H1 (cell line): Measurements from ENCODE around the gene YWHAG. TPM values are rescaled to one million over a fixed set of nuclear protein-coding genes. Genes with fewer than 3 reads are reported as not detected.
A peak's percentile ranks its signal among the peaks of the same experiment; 100 is the strongest.

ENCODE experiments used
- CTCF ChIA-PET: fragments of 300-600 bp; sonication (Branson Sonifier 250); formaldehyde crosslinking; loops from one replicate; lab custom pipeline; 2021; ENCODE audit not compliant: partially characterized antibody; lab: Charles Lee
- POLR2A ChIA-PET: fragments of 300-600 bp; sonication (Branson Sonifier 250); formaldehyde crosslinking; loops from one replicate; lab custom pipeline; 2021; ENCODE audit warnings: inconsistent platforms; ENCODE audit not compliant: partially characterized antibody; lab: Charles Lee
- DNase-seq, 2 experiments: peaks; one replicate each; pipeline versions ENCODE4 v3.0.0 to v3.0.0-alpha.2; 2010 to 2022; ENCODE audit warnings: low spot score in 2 of 2, low read depth in 1 of 2, mixed read lengths in 1 of 2
- FAIRE-seq: peaks from 2 replicates; lab custom pipeline; 2011; peaks lifted over from hg19 to GRCh38; lab: Jason Lieb, UNC
- H2AFZ ChIP-seq: 2 replicates; pipeline ENCODE4 v1.8.1; 2012; ENCODE audit warnings: low read length, inconsistent platforms
- H2AK5ac ChIP-seq: 2 replicates; pipeline ENCODE4 v1.6.1; 2013; ENCODE audit warnings: low read depth, low read length
- H2BK120ac ChIP-seq: replicated peaks from 2 replicates; pipeline ENCODE3; 2013; ENCODE audit warnings: low read depth, low read length, inconsistent platforms
- H2BK12ac ChIP-seq: 2 replicates; pipeline ENCODE4 v1.6.1; 2013; ENCODE audit warnings: low read depth, low read length
- H2BK15ac ChIP-seq: 2 replicates; pipeline ENCODE4 v1.6.1; 2013; ENCODE audit warnings: low read length
- H2BK20ac ChIP-seq: 2 replicates; pipeline ENCODE4 v1.6.1; 2013; ENCODE audit warnings: low read length
- H2BK5ac ChIP-seq: 2 replicates; pipeline ENCODE4 v1.6.1; 2013; ENCODE audit warnings: low read depth, low read length
- H3K14ac ChIP-seq: 2 replicates; pipeline ENCODE4 v1.6.1; 2013; ENCODE audit warnings: inconsistent platforms; ENCODE audit not compliant: insufficient read length
- H3K18ac ChIP-seq: 2 replicates; pipeline ENCODE4 v1.6.1; 2013; ENCODE audit warnings: low read length; ENCODE audit errors: extremely low read depth
- H3K23ac ChIP-seq: 2 replicates; pipeline ENCODE4 v1.6.1; 2013; ENCODE audit warnings: inconsistent platforms; ENCODE audit not compliant: insufficient read length
- H3K23me2 ChIP-seq: 2 replicates; pipeline ENCODE4 v1.6.1; 2013; ENCODE audit warnings: low read depth, low read length
- H3K27ac ChIP-seq: 2 replicates; pipeline ENCODE4 v1.6.1; 2011; ENCODE audit warnings: low read depth, low read length, inconsistent platforms
- H3K27me3 ChIP-seq, 4 experiments: replicated peaks in 1 of 4; 1 replicate in 1 of 4; 2 replicates in 3 of 4; pipeline versions ENCODE4 v1.6.1 to v1.8.1; 2011 to 2013; ENCODE audit warnings: low read length in 3 of 4, mild to moderate bottlenecking in 3 of 4, inconsistent platforms in 2 of 4, mixed read lengths in 2 of 4, moderate library complexity in 1 of 4; ENCODE audit not compliant: control insufficient read depth in 3 of 4, insufficient read depth in 3 of 4; ENCODE audit errors: extremely low read depth in 1 of 4
- H3K36me3 ChIP-seq, 4 experiments: 2 replicates each; pipeline versions ENCODE4 v1.6.1 to v1.8.1; 2011 to 2013; ENCODE audit warnings: mild to moderate bottlenecking in 4 of 4, low read length in 3 of 4, moderate library complexity in 2 of 4, control low read depth in 1 of 4, inconsistent platforms in 1 of 4; ENCODE audit not compliant: insufficient read depth in 4 of 4, control insufficient read depth in 2 of 4
- H3K4ac ChIP-seq: replicated peaks from 2 replicates; pipeline ENCODE3; 2013; ENCODE audit warnings: low read length, low read depth, mixed read lengths, inconsistent platforms; ENCODE audit not compliant: insufficient read length
- H3K4me1 ChIP-seq, 4 experiments: replicated peaks in 1 of 4; 1 replicate in 1 of 4; 2 replicates in 3 of 4; pipeline versions ENCODE4 v1.6.1 to v1.8.1; 2011 to 2013; ENCODE audit warnings: low read length in 3 of 4, inconsistent platforms in 2 of 4, mixed read lengths in 1 of 4; ENCODE audit not compliant: insufficient read depth in 4 of 4, control insufficient read depth in 3 of 4
- H3K4me2 ChIP-seq, 2 experiments: 2 replicates each; pipeline versions ENCODE4 v1.6.1 to v1.8.1; 2011 to 2013; ENCODE audit warnings: low read depth in 2 of 2, low read length in 2 of 2, control low read depth in 1 of 2, inconsistent platforms in 1 of 2, mild to moderate bottlenecking in 1 of 2; ENCODE audit not compliant: insufficient read depth in 1 of 2
- H3K4me3 ChIP-seq, 4 experiments: fragments of 200-600, 300-600 bp in 1 of 4; sonication (generic), shearing (Covaris generic), sonication (Bioruptor Twin) in 1 of 4; 2 replicates each; pipeline versions ENCODE4 v1.5.1 to v1.8.1; 2011 to 2016; ENCODE audit warnings: low read length in 4 of 4, low read depth in 3 of 4, control low read depth in 2 of 4, inconsistent platforms in 2 of 4, mild to moderate bottlenecking in 2 of 4, mixed read lengths in 1 of 4, moderate library complexity in 1 of 4; ENCODE audit not compliant: insufficient read depth in 2 of 4; ENCODE audit errors: extremely low read depth in 1 of 4
- H3K56ac ChIP-seq: replicated peaks from 2 replicates; pipeline ENCODE3; 2013; ENCODE audit warnings: low read depth, mild to moderate bottlenecking, mixed read lengths, low read length, inconsistent platforms; ENCODE audit not compliant: insufficient read length
- H3K79me1 ChIP-seq: 2 replicates; pipeline ENCODE4 v1.6.1; 2013; ENCODE audit warnings: low read depth, low read length, control low read depth
- H3K79me2 ChIP-seq, 2 experiments: 2 replicates each; pipeline versions ENCODE4 v1.6.1 to v1.8.1; 2012 to 2013; ENCODE audit warnings: low read length in 2 of 2, mild to moderate bottlenecking in 2 of 2, inconsistent platforms in 1 of 2; ENCODE audit not compliant: insufficient read depth in 2 of 2, control insufficient read depth in 1 of 2
- H3K9ac ChIP-seq, 4 experiments: replicated peaks in 1 of 4; 1 replicate in 1 of 4; 2 replicates in 3 of 4; pipeline versions ENCODE4 v1.6.1 to v1.8.1; 2011 to 2013; ENCODE audit warnings: low read depth in 3 of 4, low read length in 3 of 4, control low read depth in 2 of 4, mild to moderate bottlenecking in 2 of 4, moderate library complexity in 2 of 4, inconsistent platforms in 1 of 4; ENCODE audit errors: extremely low read depth in 1 of 4
- H3K9me3 ChIP-seq, 2 experiments: 2 replicates each; pipeline versions ENCODE4 v1.6.1 to v1.8.1; 2012 to 2013; ENCODE audit warnings: mild to moderate bottlenecking in 2 of 2, moderate library complexity in 2 of 2, control low read depth in 1 of 2, inconsistent platforms in 1 of 2, low read depth in 1 of 2, low read length in 1 of 2, mixed read lengths in 1 of 2; ENCODE audit not compliant: insufficient read depth in 2 of 2
- H4K20me1 ChIP-seq, 2 experiments: replicated peaks in 1 of 2; 2 replicates each; pipeline versions ENCODE3 to v1.8.1; 2011 to 2013; ENCODE audit warnings: inconsistent platforms in 2 of 2, low read length in 2 of 2, mild to moderate bottlenecking in 1 of 2; ENCODE audit not compliant: insufficient read depth in 2 of 2, control insufficient read depth in 1 of 2
- H4K5ac ChIP-seq: 2 replicates; pipeline ENCODE4 v1.6.1; 2013; ENCODE audit warnings: low read length, low read depth, mixed read lengths, inconsistent platforms; ENCODE audit not compliant: insufficient read length
- H4K8ac ChIP-seq: 2 replicates; pipeline ENCODE4 v1.8.0; 2013; ENCODE audit warnings: mild to moderate bottlenecking, moderate library complexity, low read length, inconsistent platforms; ENCODE audit not compliant: insufficient read depth; ENCODE audit errors: extremely low read depth
- H4K91ac ChIP-seq: replicated peaks from 2 replicates; pipeline ENCODE3; 2013; ENCODE audit warnings: low read length, mixed read lengths, inconsistent platforms; ENCODE audit not compliant: insufficient read length
- ASH2L ChIP-seq: fragments of 200-600, 300-600 bp; sonication (generic); IDR thresholded peaks from one replicate; pipeline ENCODE4 v1.7.1; 2017; ENCODE audit warnings: low read length
- CTBP2 ChIP-seq: IDR thresholded peaks from 2 replicates; pipeline ENCODE4 v1.7.0; 2011; ENCODE audit warnings: borderline replicate concordance, mild to moderate bottlenecking, moderate library complexity, mixed read lengths, low read length; ENCODE audit not compliant: insufficient read depth, insufficient read length
- EZH2 ChIP-seq: fragments of 200-600 bp; sonication (generic); IDR thresholded peaks from 2 replicates; pipeline ENCODE4 v1.7.1; 2012; ENCODE audit warnings: low read depth, mild to moderate bottlenecking, moderate library complexity, low read length, inconsistent platforms; ENCODE audit not compliant: severe bottlenecking
- GABPA ChIP-seq: IDR thresholded peaks from 2 replicates; pipeline ENCODE4 v1.6.1; 2011; ENCODE audit warnings: mild to moderate bottlenecking, low read length, moderate library complexity, borderline replicate concordance; ENCODE audit not compliant: insufficient read depth
- GTF2F1 ChIP-seq: IDR thresholded peaks from 2 replicates; pipeline ENCODE4 v1.6.1; 2012; ENCODE audit warnings: low read depth, low read length, improper control_type of control experiment, borderline replicate concordance
- JUND ChIP-seq: IDR thresholded peaks from 2 replicates; pipeline ENCODE4 v1.6.1; 2011; ENCODE audit warnings: mild to moderate bottlenecking, improper control_type of control experiment, low read length
- KDM1A ChIP-seq: fragments of 200-600, 300-600 bp; sonication (generic); IDR thresholded peaks from 2 replicates; pipeline ENCODE4 v1.7.1; 2016; ENCODE audit warnings: mild to moderate bottlenecking, low read length, borderline replicate concordance
- MAFK ChIP-seq: IDR thresholded peaks from 2 replicates; pipeline ENCODE4 v1.6.1; 2012; ENCODE audit warnings: low read depth, mild to moderate bottlenecking, improper control_type of control experiment, low read length
- RAD21 ChIP-seq, 2 experiments: IDR thresholded peaks in 1 of 2; conservative IDR thresholded peaks in 1 of 2; 2 replicates each; pipeline ENCODE4 v1.6.1; 2011; ENCODE audit warnings: low read depth in 2 of 2, low read length in 2 of 2, improper control_type of control experiment in 1 of 2, inconsistent platforms in 1 of 2, mild to moderate bottlenecking in 1 of 2, moderate library complexity in 1 of 2
- SAP30 ChIP-seq: fragments of 300-600 bp; sonication (generic); IDR thresholded peaks from 2 replicates; pipeline ENCODE4 v1.7.1; 2012; ENCODE audit warnings: low read length, moderate library complexity, mild to moderate bottlenecking, inconsistent platforms; ENCODE audit not compliant: insufficient read depth, insufficient replicate concordance
- YY1 ChIP-seq: IDR thresholded peaks from 2 replicates; pipeline ENCODE4 v1.6.1; 2011; ENCODE audit warnings: low read depth, mild to moderate bottlenecking, low read length
- WGBS, 2 experiments: shearing (Covaris generic) in 1 of 2; methylation state at CpG; one replicate each; pipeline versions ENCODE4 v1.1.6 to v1.1.7; 2013 to 2015; ENCODE audit warnings: low lambda C conversion rate in 2 of 2, mixed read lengths in 2 of 2, inconsistent platforms in 1 of 2, low coverage in 1 of 2, missing lambda C conversion rate in 1 of 2; ENCODE audit not compliant: insufficient replicate concordance in 2 of 2, insufficient coverage in 1 of 2, insufficient read length in 1 of 2; ENCODE audit errors: extremely low coverage in 1 of 2, missing lambda C conversion rate in 1 of 2; 5-methylcytosine and 5-hydroxymethylcytosine counted together
- polyA plus RNA-seq, 7 experiments: library from polyadenylated mRNA; depleted of rRNA in 3 of 7; stranded (reverse) in 5 of 7; unstranded in 2 of 7; fragments of >200 nt in 5 of 7; fragments of 200-250 nt in 2 of 7; gene quantifications; 1 replicate in 5 of 7; 2 replicates in 1 of 7; 4 replicates in 1 of 7; pipeline versions ENCODE4 v1.2.1 to v1.2.3, GENCODE V29; 2011 to 2013; ENCODE audit warnings: missing spikeins in 2 of 7, mixed read lengths in 2 of 7
- total RNA-seq: library from RNA; stranded (reverse); fragmentation: NEBNext Ultra II Directional; extraction: Animal tissue kit (Norgen Biotek cat#: 25700); gene quantifications from 2 replicates; pipeline ENCODE4 v1.2.1, GENCODE V29; 2021
- TF ChIP-seq, protein P1 (sequence below): IDR thresholded peaks from 2 replicates; pipeline ENCODE4 v1.6.1; 2012; ENCODE audit warnings: inconsistent platforms

Gene YWHAG
- total and polyA plus RNA-seq, 2 of the 8 experiments (the other 6 are each of a cell fraction or from before 2014, with no cell fraction given), result 57.2 to 241 TPM

DNA sequence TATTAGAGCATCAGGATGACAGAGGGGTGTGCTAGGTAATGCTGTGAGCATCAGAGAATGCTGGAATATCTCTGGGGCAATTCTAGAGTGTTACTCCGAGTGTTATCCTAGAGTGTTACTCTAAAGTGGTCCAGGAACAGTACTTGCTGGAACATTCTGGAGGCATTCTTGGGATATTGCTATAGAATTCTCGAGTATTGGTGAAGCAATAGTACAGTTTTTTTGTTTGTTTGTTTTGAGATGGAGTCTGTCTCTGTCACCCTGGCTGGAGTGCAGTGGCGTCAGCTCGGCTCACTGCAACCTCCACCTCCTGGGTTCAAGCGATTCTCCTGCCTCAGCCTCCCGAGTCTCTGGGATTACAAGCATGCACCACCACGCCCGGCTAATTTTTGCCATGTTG, 38.1 kb upstream of the YWHAG start:
- H4K5ac ChIP-seq, result no peak overlapping the region
- H2BK5ac ChIP-seq, result no peak overlapping the region
- FAIRE-seq, result no peak
- H4K20me1 ChIP-seq, result no peaks in the 10 kb centered on the region
- no peak overlapping the region for H3K4me2 ChIP-seq
- 87% methylated on average over 8 of the region's 8 CpGs; no CpG with 5 or more reads in 1 of the 2 experiments for WGBS, 2 experiments
- H3K79me2 ChIP-seq, result no peaks in the 10 kb centered on the region
- H3K36me3 ChIP-seq, result no peaks in the 10 kb centered on the region
- no peak overlapping the region for H2AK5ac ChIP-seq
- CTCF ChIA-PET, result no interaction called here
- H3K23me2 ChIP-seq, result peaks cover 6% of the 10 kb centered on the region
- H3K4me1 ChIP-seq, result peaks cover 8 to 13% (median 9%) of the 10 kb centered on the region in 4 experiments; a peak in 6 of 7 replicates
- no peak overlapping the region for H3K18ac ChIP-seq
- H3K9ac ChIP-seq, result no peak overlapping the region
- H3K4ac ChIP-seq, result no peak overlapping the region
- no peak overlapping the region for H2BK20ac ChIP-seq
- POLR2A ChIA-PET, result interaction anchor here (0.9 to 2.4 kb wide), 4 partner anchors 12 to 46 kb away, joined by 3 to 8 read pairs (median 4); partner anchors contain the start of gene SSC4D
- DNase-seq, result no peak
- no peak overlapping the region for H2BK12ac ChIP-seq
- no peak overlapping the region for H3K23ac ChIP-seq
- 0 out of 2 replicates have a peak overlapping the region, but pooled peaks have one; percentile 16 for H2BK15ac ChIP-seq
- no peaks in the 10 kb centered on the region for H3K79me1 ChIP-seq
- no peak overlapping the region for H3K27ac ChIP-seq
- H2BK120ac ChIP-seq, result no peak overlapping the region
- H3K14ac ChIP-seq, result no peak overlapping the region
- H3K4me3 ChIP-seq, result no peak overlapping the region
- H3K56ac ChIP-seq, result no peak overlapping the region
- peaks cover 0 to 4% (median 2%) of the 10 kb centered on the region in 4 experiments; a peak in 2 of 7 replicates for H3K27me3 ChIP-seq
- no peak overlapping the region for H4K8ac ChIP-seq
- H2AFZ ChIP-seq, result no peak overlapping the region
- no peaks in the 10 kb centered on the region for H3K9me3 ChIP-seq
- H4K91ac ChIP-seq, result no peak overlapping the region
- TF ChIP-seq EZH2 (no peak), KDM1A (no peak), RAD21 (IDR thresholded peaks at IDR 0.05 in 1 of 2, conservative IDR thresholded peaks at IDR 0.05 in 1 of 2; ENCODE audit: low read depth in 2 of 2, low read length in 2 of 2) (no peak), GTF2F1 (no peak), CTBP2 (no peak), MAFK (no peak), SAP30 (no peak), GABPA (no peak), YY1 (no peak), ASH2L (no peak), JUND (no peak)
- TF ChIP-seq, protein P1, sequence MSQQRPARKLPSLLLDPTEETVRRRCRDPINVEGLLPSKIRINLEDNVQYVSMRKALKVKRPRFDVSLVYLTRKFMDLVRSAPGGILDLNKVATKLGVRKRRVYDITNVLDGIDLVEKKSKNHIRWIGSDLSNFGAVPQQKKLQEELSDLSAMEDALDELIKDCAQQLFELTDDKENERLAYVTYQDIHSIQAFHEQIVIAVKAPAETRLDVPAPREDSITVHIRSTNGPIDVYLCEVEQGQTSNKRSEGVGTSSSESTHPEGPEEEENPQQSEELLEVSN, result no peak
